Erythroblast (primary cell): Measurements from ENCODE around the gene ZBTB17.

Experiments used
- GATA1 ChIP-seq: IDR thresholded peaks from 2 replicates; pipeline ENCODE4 v1.6.1; 2011; ENCODE audit warnings: low read depth, mild to moderate bottlenecking, control low read depth, low read length, moderate library complexity
- POLR2A ChIP-seq: IDR thresholded peaks from 2 replicates; pipeline ENCODE4 v1.6.1; 2011; ENCODE audit warnings: mild to moderate bottlenecking, low read length

GRCh38 chr1:15966956-15967344, 9.0 kb downstream of the ZBTB17 start:
- no peak for TF ChIP-seq POLR2A
- TF ChIP-seq GATA1: no peak
